IPS-18a (cell line): Measurements from ENCODE around the gene METTL21C.

Experiments used
- H3K27ac ChIP-seq: one replicate; pipeline ENCODE4 v1.5.1; 2013; ENCODE audit warnings: low read length
- H3K27me3 ChIP-seq: one replicate; pipeline ENCODE4 v1.6.1; 2013; ENCODE audit warnings: mild to moderate bottlenecking, low read length; ENCODE audit not compliant: control insufficient read depth, insufficient read depth
- H3K36me3 ChIP-seq: one replicate; pipeline ENCODE4 v1.6.1; 2013; ENCODE audit warnings: low read depth, low read length; ENCODE audit not compliant: control insufficient read depth
- H3K4me1 ChIP-seq: one replicate; pipeline ENCODE4 v1.6.1; 2013; ENCODE audit warnings: low read depth, low read length; ENCODE audit not compliant: control insufficient read depth
- H3K4me3 ChIP-seq: one replicate; pipeline ENCODE4 v1.5.1; 2013; ENCODE audit warnings: low read length
- H3K9ac ChIP-seq: one replicate; pipeline ENCODE4 v1.6.1; 2013; ENCODE audit warnings: mild to moderate bottlenecking, low read length, moderate library complexity
- H3K9me3 ChIP-seq: one replicate; pipeline ENCODE4 v1.6.1; 2013; ENCODE audit warnings: low read depth, low read length; ENCODE audit not compliant: control insufficient read depth

Gene METTL21C

DNA sequence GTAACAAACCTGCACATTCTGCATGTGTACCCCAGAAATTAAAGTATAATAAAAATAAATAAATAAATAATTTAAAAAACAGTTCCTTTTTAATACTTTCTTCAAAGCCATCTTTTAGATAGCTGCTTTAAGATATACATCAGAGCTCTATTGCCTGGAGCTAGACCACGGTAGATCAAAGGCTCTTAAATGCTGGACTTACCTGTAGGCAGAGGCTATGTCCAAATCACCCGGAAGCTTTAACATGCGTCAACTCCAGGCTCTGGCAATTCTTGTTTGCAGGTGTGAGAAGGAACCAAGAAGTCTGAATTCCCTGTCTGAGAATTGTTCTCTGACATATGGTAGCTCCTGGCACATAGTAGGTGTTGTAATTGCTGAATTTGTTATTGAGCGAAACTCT lies 1.6 kb upstream of the METTL21C start:
- no peaks in the 10 kb centered on the region for H3K27me3 ChIP-seq
- H3K4me1 ChIP-seq = peaks cover 12% of the 10 kb centered on the region
- H3K27ac ChIP-seq = no peak overlapping the region
- no peak overlapping the region for H3K4me3 ChIP-seq
- no peak overlapping the region for H3K9ac ChIP-seq
- H3K36me3 ChIP-seq = no peaks in the 10 kb centered on the region
- no peaks in the 10 kb centered on the region for H3K9me3 ChIP-seq

GRCh38 chr13:102693776-102694175 lies 1.1 kb downstream of the METTL21C start:
- H3K9ac ChIP-seq = no peak overlapping the region
- no peaks in the 10 kb centered on the region for H3K9me3 ChIP-seq
- H3K4me3 ChIP-seq = no peak overlapping the region
- no peaks in the 10 kb centered on the region for H3K27me3 ChIP-seq
- no peak overlapping the region for H3K27ac ChIP-seq
- H3K36me3 ChIP-seq = no peaks in the 10 kb centered on the region
- H3K4me1 ChIP-seq = peaks cover 13% of the 10 kb centered on the region

DNA sequence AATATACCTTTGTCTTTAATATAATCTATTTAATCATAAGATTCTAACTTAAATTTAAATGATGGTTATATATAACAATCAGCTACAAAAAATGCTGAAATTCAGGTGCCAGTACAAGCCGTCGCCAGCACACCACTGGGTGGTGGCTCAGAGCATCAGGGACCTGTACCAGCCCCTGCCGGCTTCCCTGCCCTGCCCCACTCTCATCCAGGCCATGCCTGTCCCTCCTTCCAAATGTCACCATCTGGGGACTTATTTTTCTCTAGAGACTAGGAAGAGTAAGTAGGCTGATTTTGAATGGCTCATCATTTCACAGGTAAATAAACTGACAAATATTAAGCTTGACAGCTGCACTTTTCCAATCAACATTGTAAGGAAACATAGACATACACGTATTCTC lies 1.6 kb downstream of the METTL21C start:
- Histone ChIP-seq H3K9me3 (no peaks in the 10 kb centered on the region), H3K4me3 (no peak overlapping the region), H3K27me3 (no peaks in the 10 kb centered on the region), H3K4me1 (peaks cover 18% of the 10 kb centered on the region), H3K27ac (no peak overlapping the region), H3K36me3 (no peaks in the 10 kb centered on the region), H3K9ac (no peak overlapping the region)

- H3K9ac ChIP-seq = no peak overlapping the region
- no peaks in the 10 kb centered on the region for H3K9me3 ChIP-seq
- no peak overlapping the region for H3K27ac ChIP-seq
- no peaks in the 10 kb centered on the region for H3K36me3 ChIP-seq
- H3K4me3 ChIP-seq = no peak overlapping the region
- H3K4me1 ChIP-seq = peaks cover 26% of the 10 kb centered on the region
- H3K27me3 ChIP-seq = no peaks in the 10 kb centered on the region
Observed at GRCh38 chr13:102692491-102692826, 2.4 kb downstream of the METTL21C start.

- no peak overlapping the region for H3K4me3 ChIP-seq
- no peaks in the 10 kb centered on the region for H3K36me3 ChIP-seq
- no peaks in the 10 kb centered on the region for H3K27me3 ChIP-seq
- H3K4me1 ChIP-seq = peaks cover 26% of the 10 kb centered on the region
- H3K9ac ChIP-seq = no peak overlapping the region
- no peak overlapping the region for H3K27ac ChIP-seq
- H3K9me3 ChIP-seq = no peaks in the 10 kb centered on the region
Observed at GRCh38 chr13:102690883-102691282, 4.0 kb downstream of the METTL21C start.

GRCh38 chr13:102688306-102688973 lies 6.4 kb downstream of the METTL21C start:
- no peaks in the 10 kb centered on the region for H3K27me3 ChIP-seq
- H3K4me3 ChIP-seq = no peak overlapping the region
- H3K9ac ChIP-seq = no peak overlapping the region
- peaks cover 26% of the 10 kb centered on the region for H3K4me1 ChIP-seq
- no peaks in the 10 kb centered on the region for H3K9me3 ChIP-seq
- H3K27ac ChIP-seq = no peak overlapping the region
- H3K36me3 ChIP-seq = no peaks in the 10 kb centered on the region

DNA sequence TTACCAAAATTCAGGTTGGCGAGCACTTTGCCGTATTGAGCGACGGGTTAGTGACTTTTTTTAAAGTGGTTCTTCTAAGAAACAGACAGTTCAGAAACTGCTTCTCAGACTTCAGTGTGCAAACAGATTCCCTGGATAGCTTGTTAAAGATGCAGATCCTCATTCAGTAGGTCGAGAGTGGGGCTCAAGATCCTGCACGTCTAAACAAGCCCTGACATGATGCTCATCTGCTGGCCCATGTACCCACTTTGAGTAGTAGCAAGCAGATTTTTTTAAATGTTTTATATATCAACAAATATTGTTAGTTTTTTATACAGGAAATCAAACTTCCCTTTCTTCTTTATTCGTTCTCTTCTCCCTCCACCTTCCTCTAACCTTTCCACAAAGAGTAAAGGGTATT lies 7.3 kb downstream of the METTL21C start:
- Histone ChIP-seq H3K9ac (no peak overlapping the region), H3K4me1 (peaks cover 23% of the 10 kb centered on the region), H3K9me3 (no peaks in the 10 kb centered on the region), H3K27ac (no peak overlapping the region), H3K4me3 (no peak overlapping the region), H3K27me3 (no peaks in the 10 kb centered on the region), H3K36me3 (no peaks in the 10 kb centered on the region)

DNA sequence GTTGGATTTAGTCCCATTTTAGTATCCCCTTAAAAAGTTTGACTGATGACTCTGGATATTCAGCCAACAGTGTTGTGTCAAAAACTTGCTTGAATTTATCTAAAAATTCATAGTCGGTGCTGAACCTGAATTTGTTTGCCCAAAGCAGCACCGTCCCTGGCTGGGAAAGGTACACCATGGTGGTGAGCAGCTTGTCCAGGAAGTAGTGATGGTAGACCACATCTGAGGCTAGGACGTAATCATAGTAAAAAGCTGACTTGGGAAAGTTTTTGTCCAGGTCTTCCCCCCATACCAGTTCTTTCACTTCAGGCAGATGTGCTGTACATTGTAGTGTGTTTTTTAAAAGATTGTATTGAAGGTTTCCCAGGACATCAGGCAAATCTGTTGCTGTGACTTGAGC lies 8.8 kb downstream of the METTL21C start:
- Histone ChIP-seq H3K27ac (no peak overlapping the region), H3K36me3 (no peaks in the 10 kb centered on the region), H3K4me1 (peaks cover 13% of the 10 kb centered on the region), H3K4me3 (no peak overlapping the region), H3K27me3 (no peaks in the 10 kb centered on the region), H3K9me3 (no peaks in the 10 kb centered on the region), H3K9ac (no peak overlapping the region)

GRCh38 chr13:102683637-102684036 lies 11.2 kb downstream of the METTL21C start:
- Histone ChIP-seq H3K4me1 (peaks cover 12% of the 10 kb centered on the region), H3K36me3 (peaks cover 13% of the 10 kb centered on the region), H3K9me3 (no peaks in the 10 kb centered on the region), H3K27ac (no peak overlapping the region), H3K9ac (no peak overlapping the region), H3K27me3 (no peaks in the 10 kb centered on the region), H3K4me3 (no peak overlapping the region)

- no peaks in the 10 kb centered on the region for H3K9me3 ChIP-seq
- no peak overlapping the region for H3K9ac ChIP-seq
- peaks cover 20% of the 10 kb centered on the region for H3K36me3 ChIP-seq
- no peak overlapping the region for H3K27ac ChIP-seq
- H3K4me1 ChIP-seq = peaks cover 3% of the 10 kb centered on the region
- H3K4me3 ChIP-seq = no peak overlapping the region
- H3K27me3 ChIP-seq = no peaks in the 10 kb centered on the region
Observed at GRCh38 chr13:102682727-102683126, 12.1 kb downstream of the METTL21C start.

- peaks cover 25% of the 10 kb centered on the region for H3K36me3 ChIP-seq
- H3K4me1 ChIP-seq = no peaks in the 10 kb centered on the region
- H3K9me3 ChIP-seq = no peaks in the 10 kb centered on the region
- H3K4me3 ChIP-seq = no peak overlapping the region
- H3K27ac ChIP-seq = no peak overlapping the region
- H3K9ac ChIP-seq = no peak overlapping the region
- no peaks in the 10 kb centered on the region for H3K27me3 ChIP-seq
Observed at GRCh38 chr13:102682211-102682610, 12.6 kb downstream of the METTL21C start.

GRCh38 chr13:102680842-102681740 lies 13.8 kb downstream of the METTL21C start:
- H3K27me3 ChIP-seq = no peaks in the 10 kb centered on the region
- H3K27ac ChIP-seq = no peak overlapping the region
- H3K9ac ChIP-seq = no peak overlapping the region
- H3K4me1 ChIP-seq = no peaks in the 10 kb centered on the region
- no peaks in the 10 kb centered on the region for H3K9me3 ChIP-seq
- no peak overlapping the region for H3K4me3 ChIP-seq
- peaks cover 36% of the 10 kb centered on the region for H3K36me3 ChIP-seq
